Natural killer cell (primary cell): ENCODE results near the gene NLGN4X. TPM values are rescaled to one million over a fixed set of nuclear protein-coding genes. Genes with fewer than 3 reads are reported as not detected.

ENCODE experiments used
- ATAC-seq, 3 donors: fragments of 150-1000 bp in 2 of 3; fragments of 200-7000 bp in 1 of 3; cut with Tn5 transposase; 1 replicate in 1 of 3; 2 replicates in 2 of 3; pipeline ENCODE4 v1.10.0; 2021; ENCODE audit warnings: mild to moderate bottlenecking in 2 of 3, moderate library complexity in 2 of 3
- DNase-seq, 2 donors: peaks; one replicate each; pipeline versions ENCODE4 v3.0.0 to v3.0.0-alpha.2; 2013 to 2021; ENCODE audit warnings: mixed read lengths in 1 of 2
- H3K27ac ChIP-seq: one replicate; pipeline ENCODE4 v1.5.1; 2013; ENCODE audit warnings: mild to moderate bottlenecking, low read length
- H3K27me3 ChIP-seq: one replicate; pipeline ENCODE4 v1.6.1; 2013; ENCODE audit warnings: low read length; ENCODE audit not compliant: control insufficient read depth, insufficient read depth
- H3K36me3 ChIP-seq: one replicate; pipeline ENCODE4 v1.6.1; 2013; ENCODE audit warnings: low read length; ENCODE audit not compliant: control insufficient read depth, insufficient read depth
- H3K4me1 ChIP-seq: one replicate; pipeline ENCODE4 v1.6.1; 2013; ENCODE audit warnings: low read length; ENCODE audit not compliant: control insufficient read depth, insufficient read depth
- H3K4me3 ChIP-seq: one replicate; pipeline ENCODE4 v1.5.1; 2013; ENCODE audit warnings: low read length
- H3K9me3 ChIP-seq: one replicate; pipeline ENCODE4 v1.6.1; 2013; ENCODE audit warnings: low read length; ENCODE audit not compliant: control insufficient read depth, insufficient read depth
- H3K27ac Mint-ChIP-seq, 2 donors: one replicate each; pipeline ENCODE4 v1.8.0; 2022; ENCODE audit warnings: mild to moderate bottlenecking in 2 of 2, mixed read lengths in 2 of 2, moderate library complexity in 1 of 2
- H3K27me3 Mint-ChIP-seq, 2 donors: one replicate each; pipeline ENCODE4 v1.8.0; 2022; ENCODE audit warnings: low read depth in 2 of 2, mixed read lengths in 2 of 2
- H3K36me3 Mint-ChIP-seq: one replicate; pipeline ENCODE4 v1.8.0; 2022; ENCODE audit warnings: mixed read lengths
- H3K4me1 Mint-ChIP-seq, 2 donors: one replicate each; pipeline ENCODE4 v1.8.0; 2022; ENCODE audit warnings: mixed read lengths in 2 of 2
- H3K4me3 Mint-ChIP-seq: one replicate; pipeline ENCODE4 v1.8.0; 2022; ENCODE audit warnings: mild to moderate bottlenecking, moderate library complexity, mixed read lengths
- H3K9me3 Mint-ChIP-seq, 2 donors: one replicate each; pipeline ENCODE4 v1.8.0; 2022; ENCODE audit warnings: mixed read lengths in 2 of 2
- WGBS: methylation state at CpG from one replicate; pipeline ENCODE4 v1.1.7; 2013; ENCODE audit warnings: missing lambda C conversion rate; ENCODE audit not compliant: insufficient coverage; 5-methylcytosine and 5-hydroxymethylcytosine counted together
- intact Hi-C: fragments of 100-400 bp; cut with micrococcal nuclease; formaldehyde crosslinking; loops from one replicate; pipeline ENCODE4 v1.14.2; 2022
- total RNA-seq, 4 donors: library from RNA; stranded (reverse); fragments of 120-200 nt in 1 of 4; gene quantifications; one replicate each; pipeline versions ENCODE4 v1.2.3 to v1.2.4, GENCODE V29; 2013 to 2022
- TF ChIP-seq, protein P1 (sequence below): fragments of 200-600 bp; IDR thresholded peaks from one replicate; pipeline ENCODE4 v1.8.0; 2022; ENCODE audit warnings: antibody characterized with exemption

Gene NLGN4X
- total RNA-seq, 3 donors from 2014 or later (not counting 1 experiment from before 2014, with no cell fraction given), result not detected

DNA sequence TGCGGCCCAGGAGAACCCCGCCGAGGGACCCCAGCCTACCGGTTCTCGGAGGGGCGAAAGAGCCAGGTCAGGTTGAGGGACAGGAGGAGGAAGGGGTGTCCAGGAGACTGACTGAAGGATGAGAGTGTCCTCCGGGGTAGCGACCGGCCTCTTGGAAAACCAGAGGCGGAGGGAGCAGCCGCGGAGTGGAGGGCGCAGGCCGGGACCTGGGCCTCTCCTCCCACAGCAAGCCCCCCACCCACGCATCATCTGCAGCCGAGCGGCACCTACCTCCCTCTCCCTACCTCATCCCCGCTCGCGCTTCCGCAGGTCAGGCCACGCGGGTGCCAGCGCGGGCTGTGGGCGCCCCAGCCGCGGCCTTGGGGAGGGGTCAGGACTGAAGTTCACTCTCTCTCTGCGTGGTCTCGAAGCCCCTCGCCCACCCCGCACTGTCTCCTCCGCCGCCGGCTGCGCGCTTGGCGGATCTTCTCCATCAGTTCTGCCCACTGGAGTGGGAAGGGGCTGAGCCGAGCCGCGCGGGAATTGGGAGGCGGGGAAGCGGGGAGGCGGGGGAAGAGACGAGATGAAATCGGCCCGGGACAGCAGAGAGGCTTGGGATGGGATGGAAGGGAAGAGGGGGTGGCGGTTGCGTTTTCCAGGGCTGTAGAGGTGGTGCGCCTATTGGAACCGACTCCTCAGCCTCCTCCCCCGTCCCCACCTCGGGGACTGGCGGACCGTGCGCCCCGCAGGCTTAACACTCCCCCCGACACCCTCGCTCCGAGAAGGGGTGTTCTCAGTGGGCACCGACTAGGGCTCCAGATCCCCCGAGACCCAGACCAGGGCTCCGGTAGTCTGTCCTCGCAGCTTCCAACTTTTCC lies 1.8 kb downstream of the NLGN4X start:
- DNase-seq (no peak), ATAC-seq (no peak)
- Mint-ChIP-seq H3K27me3 (peaks cover 12 to 33% of the 10 kb centered on the region in 2 donors), H3K4me1 (no peaks in the 10 kb centered on the region), H3K9me3 (peaks cover 2 to 8% of the 10 kb centered on the region in 2 donors), H3K4me3 (no peak overlapping the region), H3K36me3 (peaks cover 18% of the 10 kb centered on the region), H3K27ac (no peak overlapping the region)
- Histone ChIP-seq H3K9me3 (no peaks in the 10 kb centered on the region), H3K4me3 (no peak overlapping the region), H3K27me3 (peaks cover 3% of the 10 kb centered on the region), H3K27ac (no peak overlapping the region), H3K36me3 (no peaks in the 10 kb centered on the region), H3K4me1 (no peaks in the 10 kb centered on the region)
- intact Hi-C loops, result no loop called here
- TF ChIP-seq, protein P1, sequence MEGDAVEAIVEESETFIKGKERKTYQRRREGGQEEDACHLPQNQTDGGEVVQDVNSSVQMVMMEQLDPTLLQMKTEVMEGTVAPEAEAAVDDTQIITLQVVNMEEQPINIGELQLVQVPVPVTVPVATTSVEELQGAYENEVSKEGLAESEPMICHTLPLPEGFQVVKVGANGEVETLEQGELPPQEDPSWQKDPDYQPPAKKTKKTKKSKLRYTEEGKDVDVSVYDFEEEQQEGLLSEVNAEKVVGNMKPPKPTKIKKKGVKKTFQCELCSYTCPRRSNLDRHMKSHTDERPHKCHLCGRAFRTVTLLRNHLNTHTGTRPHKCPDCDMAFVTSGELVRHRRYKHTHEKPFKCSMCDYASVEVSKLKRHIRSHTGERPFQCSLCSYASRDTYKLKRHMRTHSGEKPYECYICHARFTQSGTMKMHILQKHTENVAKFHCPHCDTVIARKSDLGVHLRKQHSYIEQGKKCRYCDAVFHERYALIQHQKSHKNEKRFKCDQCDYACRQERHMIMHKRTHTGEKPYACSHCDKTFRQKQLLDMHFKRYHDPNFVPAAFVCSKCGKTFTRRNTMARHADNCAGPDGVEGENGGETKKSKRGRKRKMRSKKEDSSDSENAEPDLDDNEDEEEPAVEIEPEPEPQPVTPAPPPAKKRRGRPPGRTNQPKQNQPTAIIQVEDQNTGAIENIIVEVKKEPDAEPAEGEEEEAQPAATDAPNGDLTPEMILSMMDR, result no peak
- WGBS, result 1% methylated on average over 58 of the region's 65 CpGs

DNA sequence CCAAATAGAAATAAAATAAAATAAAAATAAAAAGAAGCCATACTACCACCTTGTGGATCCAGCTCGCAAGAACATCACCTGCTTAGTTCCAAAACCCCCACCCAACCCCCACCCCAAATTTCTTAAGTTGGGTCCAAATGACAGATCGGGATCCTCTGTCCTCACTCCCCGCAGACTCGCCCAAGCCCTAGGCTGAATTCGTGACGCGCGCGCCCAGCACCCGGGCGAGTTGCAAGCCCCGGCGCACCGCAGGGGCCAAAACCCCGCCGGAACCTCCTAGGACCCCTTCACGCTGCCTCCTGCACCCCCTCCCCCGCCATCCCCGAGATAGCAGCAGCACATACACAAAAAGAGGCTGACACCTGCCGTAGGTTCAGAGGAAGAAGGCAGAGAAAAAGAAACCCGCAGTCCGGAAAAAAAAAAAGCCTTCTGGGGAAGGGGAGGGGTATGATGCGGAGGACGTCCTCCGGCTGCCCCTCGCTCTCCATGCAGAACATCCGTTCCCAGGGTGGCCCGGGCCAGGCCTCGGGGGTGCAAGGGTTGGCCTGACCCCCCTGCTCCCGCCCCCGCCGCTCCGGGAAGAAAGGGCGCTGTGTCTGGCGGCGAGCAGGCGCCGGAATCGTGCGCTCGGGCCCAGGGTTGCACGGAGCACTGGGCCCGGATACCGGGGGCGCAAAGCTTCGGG lies 2.6 kb downstream of the NLGN4X start:
- no peak for DNase-seq
- Mint-ChIP-seq H3K27ac (no peak overlapping the region), H3K36me3 (peaks cover 18% of the 10 kb centered on the region), H3K27me3 (peaks cover 12 to 33% of the 10 kb centered on the region in 2 donors), H3K4me1 (no peaks in the 10 kb centered on the region), H3K9me3 (peaks cover 2 to 8% of the 10 kb centered on the region in 2 donors), H3K4me3 (no peak overlapping the region)
- no peak for ATAC-seq
- H3K4me3 ChIP-seq, result no peak overlapping the region
- H3K27ac ChIP-seq, result no peak overlapping the region
- TF ChIP-seq, protein P1, result no peak
- H3K9me3 ChIP-seq, result no peaks in the 10 kb centered on the region
- intact Hi-C loops, result no loop called here
- no peaks in the 10 kb centered on the region for H3K4me1 ChIP-seq
- WGBS, result 3% methylated on average over 41 of the region's 46 CpGs
- H3K36me3 ChIP-seq, result no peaks in the 10 kb centered on the region
- peaks cover 3% of the 10 kb centered on the region for H3K27me3 ChIP-seq

DNA sequence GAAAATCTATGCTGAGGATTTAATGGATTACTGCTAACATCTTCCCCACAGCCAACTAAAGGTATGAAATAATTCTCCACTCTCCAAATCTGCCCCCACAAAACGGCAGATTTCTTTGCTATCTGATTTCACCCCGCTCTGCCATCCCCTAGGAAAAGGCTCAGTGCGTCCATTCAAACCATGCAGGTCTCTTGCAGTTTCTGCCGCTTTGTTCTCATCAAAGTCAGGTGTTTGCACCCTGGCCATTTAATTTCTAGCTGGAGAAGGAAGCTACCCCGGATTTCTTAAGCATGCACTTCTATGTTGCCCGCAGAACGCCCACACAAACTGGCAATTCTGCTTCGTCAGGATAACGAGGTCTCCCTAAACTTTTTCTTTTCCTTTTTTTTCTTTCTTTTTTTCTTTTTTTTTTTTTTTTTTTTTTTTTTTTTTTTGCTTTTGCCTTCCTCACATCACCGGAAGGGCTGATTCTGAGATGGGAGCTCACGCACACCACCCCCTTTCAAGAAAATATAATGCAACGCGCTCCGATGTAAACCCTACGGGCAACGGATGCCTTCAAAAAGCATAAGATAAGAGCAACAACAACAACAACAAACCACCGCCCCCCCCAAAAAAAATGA lies 3.3 kb downstream of the NLGN4X start:
- Mint-ChIP-seq H3K9me3 (peaks cover 2 to 3% of the 10 kb centered on the region in 2 donors), H3K27ac (no peak overlapping the region), H3K36me3 (peaks cover 18% of the 10 kb centered on the region), H3K27me3 (peaks cover 12 to 33% of the 10 kb centered on the region in 2 donors), H3K4me1 (no peaks in the 10 kb centered on the region), H3K4me3 (no peak overlapping the region)
- no peak overlapping the region for H3K27ac ChIP-seq
- WGBS, result 9% methylated on average over 10 of the region's 17 CpGs
- DNase-seq (no peak), ATAC-seq (no peak)
- H3K36me3 ChIP-seq, result no peaks in the 10 kb centered on the region
- H3K4me1 ChIP-seq, result no peaks in the 10 kb centered on the region
- H3K9me3 ChIP-seq, result no peaks in the 10 kb centered on the region
- H3K4me3 ChIP-seq, result no peak overlapping the region
- peaks cover 3% of the 10 kb centered on the region for H3K27me3 ChIP-seq
- TF ChIP-seq, protein P1, result no peak
- intact Hi-C loops, result no loop called here
